Ishikawa (cell line): ENCODE results near the gene AGXT.

ENCODE experiments used
- CREB1 ChIP-seq: IDR thresholded peaks from 2 replicates; pipeline ENCODE4 v1.6.1; 2012; ENCODE audit warnings: low read depth
- EGR1 ChIP-seq: IDR thresholded peaks from 2 replicates; pipeline ENCODE4 v1.6.1; 2012
- EP300 ChIP-seq: IDR thresholded peaks from 2 replicates; pipeline ENCODE4 v1.6.1; 2012; ENCODE audit warnings: borderline replicate concordance
- MAX ChIP-seq: IDR thresholded peaks from 2 replicates; pipeline ENCODE4 v1.6.1; 2012
- RAD21 ChIP-seq: IDR thresholded peaks from 2 replicates; pipeline ENCODE4 v1.6.1; 2012; ENCODE audit warnings: low read depth
- REST ChIP-seq: IDR thresholded peaks from 2 replicates; pipeline ENCODE4 v1.6.1; 2012; ENCODE audit warnings: low read depth, mild to moderate bottlenecking
- TAF1 ChIP-seq: IDR thresholded peaks from 2 replicates; pipeline ENCODE4 v1.6.1; 2012; ENCODE audit warnings: low read depth, mild to moderate bottlenecking
- YY1 ChIP-seq: IDR thresholded peaks from 2 replicates; pipeline ENCODE4 v1.6.1; 2012; ENCODE audit warnings: low read depth
- ZBTB7A ChIP-seq: IDR thresholded peaks from 2 replicates; pipeline ENCODE4 v1.6.1; 2012; ENCODE audit warnings: low read depth

- TF ChIP-seq RAD21 (no peak), CREB1 (no peak), EP300 (no peak), REST (no peak), TAF1 (no peak), ZBTB7A (no peak), EGR1 (no peak), MAX (no peak), YY1 (no peak)
Observed at GRCh38 chr2:240888130-240888889, 19.7 kb downstream of the AGXT start.
